Measurements from ENCODE around the gene UMAD1.

GRCh38 chr7:7832518-7832917 lies 192.0 kb downstream of the UMAD1 start:
- TF ChIP-seq OSR1 (CRISPR knock-in tag; IDR thresholded peaks at IDR 0.05) (no peak), PATZ1 (CRISPR knock-in tag; IDR thresholded peaks at IDR 0.05; ENCODE audit: borderline replicate concordance) (no peak), ZNF70 (CRISPR knock-in tag; IDR thresholded peaks at IDR 0.05) (no peak), CSRNP3 (CRISPR knock-in tag; IDR thresholded peaks at IDR 0.05) (no peak), RARB (CRISPR knock-in tag; IDR thresholded peaks at IDR 0.05) (no peak), ARNTL (CRISPR knock-in tag; IDR thresholded peaks at IDR 0.05; ENCODE audit: borderline replicate concordance, low read depth) (no peak), CREB5 (CRISPR knock-in tag; IDR thresholded peaks at IDR 0.05; ENCODE audit: low read depth) (no peak), ZFP30 (CRISPR knock-in tag; IDR thresholded peaks at IDR 0.05) (no peak), ZFP3 (CRISPR knock-in tag; IDR thresholded peaks at IDR 0.05) (no peak), CSDC2 (CRISPR knock-in tag; IDR thresholded peaks at IDR 0.05) (no peak)

All from SK-N-SH treated with all-trans-retinoic acid at 6 μM for 48 hours (cell line).